Mammary epithelial cell (primary cell): ENCODE results near the gene FAF1.

Experiments used
- EZH2 ChIP-seq: IDR thresholded peaks from 2 replicates; pipeline ENCODE4 v1.6.1; 2012; ENCODE audit warnings: low read length, inconsistent platforms, borderline replicate concordance
- TF ChIP-seq, protein P1 (sequence below), 2 donors: IDR thresholded peaks in 1 of 2; conservative IDR thresholded peaks in 1 of 2; 2 replicates each; pipeline ENCODE4 v1.5.1; 2011 to 2012; ENCODE audit warnings: inconsistent platforms in 2 of 2, low read length in 2 of 2, mild to moderate bottlenecking in 2 of 2, control low read depth in 1 of 2, low read depth in 1 of 2; ENCODE audit not compliant: insufficient read depth in 1 of 2; ENCODE audit errors: extremely low read depth in 1 of 2

GRCh38 chr1:51002516-51002915 lies 42.4 kb upstream of the FAF1 start:
- TF ChIP-seq, protein P1, sequence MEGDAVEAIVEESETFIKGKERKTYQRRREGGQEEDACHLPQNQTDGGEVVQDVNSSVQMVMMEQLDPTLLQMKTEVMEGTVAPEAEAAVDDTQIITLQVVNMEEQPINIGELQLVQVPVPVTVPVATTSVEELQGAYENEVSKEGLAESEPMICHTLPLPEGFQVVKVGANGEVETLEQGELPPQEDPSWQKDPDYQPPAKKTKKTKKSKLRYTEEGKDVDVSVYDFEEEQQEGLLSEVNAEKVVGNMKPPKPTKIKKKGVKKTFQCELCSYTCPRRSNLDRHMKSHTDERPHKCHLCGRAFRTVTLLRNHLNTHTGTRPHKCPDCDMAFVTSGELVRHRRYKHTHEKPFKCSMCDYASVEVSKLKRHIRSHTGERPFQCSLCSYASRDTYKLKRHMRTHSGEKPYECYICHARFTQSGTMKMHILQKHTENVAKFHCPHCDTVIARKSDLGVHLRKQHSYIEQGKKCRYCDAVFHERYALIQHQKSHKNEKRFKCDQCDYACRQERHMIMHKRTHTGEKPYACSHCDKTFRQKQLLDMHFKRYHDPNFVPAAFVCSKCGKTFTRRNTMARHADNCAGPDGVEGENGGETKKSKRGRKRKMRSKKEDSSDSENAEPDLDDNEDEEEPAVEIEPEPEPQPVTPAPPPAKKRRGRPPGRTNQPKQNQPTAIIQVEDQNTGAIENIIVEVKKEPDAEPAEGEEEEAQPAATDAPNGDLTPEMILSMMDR (conservative IDR thresholded peaks at IDR 0.05 in 1 of 2, IDR thresholded peaks at IDR 0.05 in 1 of 2; ENCODE audit: extremely low read depth in 1 of 2, insufficient read depth in 1 of 2, low read depth in 1 of 2, low read length in 2 of 2), result no peak
- no peak for TF ChIP-seq EZH2
